ENCODE results near the gene CFAP58. TPM values are rescaled to one million over a fixed set of nuclear protein-coding genes. Genes with fewer than 3 reads are reported as not detected.

Gene CFAP58
- total and polyA plus RNA-seq, 4 donors: 0.01 to 0.09 (median 0.08) TPM; not detected in 1

GRCh38 chr10:104344219-104344618 lies 9.4 kb upstream of the CFAP58 start:
- Histone ChIP-seq H3K4me3 (ENCODE audit: low read depth in 1 of 3, low read length in 3 of 3) (no peak overlapping the region), H3K27ac (ENCODE audit: low read depth in 1 of 2, low read length in 2 of 2) (no peak overlapping the region), H3K9me3 (ENCODE audit: control insufficient read depth in 4 of 4, low read length in 3 of 4) (no peaks in the 10 kb centered on the region), H3K9ac (ENCODE audit: low read depth in 1 of 2, low read length in 2 of 2) (no peak overlapping the region), H3K36me3 (ENCODE audit: control insufficient read depth in 4 of 4, insufficient read depth in 3 of 4, low read depth in 1 of 4, low read length in 3 of 4) (no peaks in the 10 kb centered on the region), H3K27me3 (ENCODE audit: control insufficient read depth in 4 of 4, insufficient read depth in 4 of 4, low read length in 3 of 4) (no peaks in the 10 kb centered on the region), H3K4me1 (ENCODE audit: control insufficient read depth in 4 of 4, insufficient read depth in 4 of 4, low read length in 3 of 4) (peaks cover 0 to 14% (median 7%) of the 10 kb centered on the region in 4 donors)
- WGBS: 99% methylated on average over 1 of the region's 1 CpG
- TF ChIP-seq MAX (IDR thresholded peaks at IDR 0.05): no peak
- TF ChIP-seq JUND (IDR thresholded peaks at IDR 0.05): no peak
- TF ChIP-seq ZBTB33 (IDR thresholded peaks at IDR 0.05): no peak
- no peak for TF ChIP-seq ATF3 (IDR thresholded peaks at IDR 0.05)
- no peak for TF ChIP-seq SP1 (IDR thresholded peaks at IDR 0.05)
- no peak for TF ChIP-seq EGR1 (IDR thresholded peaks at IDR 0.05; ENCODE audit: low read depth in 2 of 2)
- TF ChIP-seq FOXA2 (IDR thresholded peaks at IDR 0.05): no peak
- TF ChIP-seq HNF4G (IDR thresholded peaks at IDR 0.05): no peak
- TF ChIP-seq RAD21 (IDR thresholded peaks at IDR 0.05): no peak
- TF ChIP-seq GABPA (IDR thresholded peaks at IDR 0.05 in 1 of 2, conservative IDR thresholded peaks at IDR 0.05 in 1 of 2): no peak
- TF ChIP-seq REST (IDR thresholded peaks at IDR 0.05): no peak
- TF ChIP-seq YY1 (IDR thresholded peaks at IDR 0.05): no peak
- TF ChIP-seq TAF1 (conservative IDR thresholded peaks at IDR 0.05): no peak
- TF ChIP-seq FOXA1 (IDR thresholded peaks at IDR 0.05): no peak
- no peak for TF ChIP-seq CTCF (IDR thresholded peaks at IDR 0.05; ENCODE audit: low read depth, low read length, missing input control)
- TF ChIP-seq HNF4A (conservative IDR thresholded peaks at IDR 0.05): no peak
- TF ChIP-seq NR2F2 (IDR thresholded peaks at IDR 0.05): no peak
- no peak for TF ChIP-seq RXRA (IDR thresholded peaks at IDR 0.05)
- DNase-seq (ENCODE audit: low spot score): no peak

All from liver (tissue), 9 donors.